IMR-90 (cell line): ENCODE results near the gene CNIH1.

Experiments
- SMC3 ChIP-seq: fragments of 150-350 bp; IDR thresholded peaks from 2 replicates; pipeline ENCODE4 v1.6.1; 2016; ENCODE audit warnings: low read depth, mild to moderate bottlenecking, antibody characterized with exemption, low read length, moderate library complexity
- TF ChIP-seq, protein P1 (sequence below): conservative IDR thresholded peaks from 2 replicates; pipeline ENCODE4 v1.5.1; 2012; ENCODE audit warnings: mild to moderate bottlenecking, low read depth, low read length, improper control_type of control experiment

GRCh38 chr14:54440476-54440872 is 700 bp downstream of the CNIH1 start:
- TF ChIP-seq, protein P1, sequence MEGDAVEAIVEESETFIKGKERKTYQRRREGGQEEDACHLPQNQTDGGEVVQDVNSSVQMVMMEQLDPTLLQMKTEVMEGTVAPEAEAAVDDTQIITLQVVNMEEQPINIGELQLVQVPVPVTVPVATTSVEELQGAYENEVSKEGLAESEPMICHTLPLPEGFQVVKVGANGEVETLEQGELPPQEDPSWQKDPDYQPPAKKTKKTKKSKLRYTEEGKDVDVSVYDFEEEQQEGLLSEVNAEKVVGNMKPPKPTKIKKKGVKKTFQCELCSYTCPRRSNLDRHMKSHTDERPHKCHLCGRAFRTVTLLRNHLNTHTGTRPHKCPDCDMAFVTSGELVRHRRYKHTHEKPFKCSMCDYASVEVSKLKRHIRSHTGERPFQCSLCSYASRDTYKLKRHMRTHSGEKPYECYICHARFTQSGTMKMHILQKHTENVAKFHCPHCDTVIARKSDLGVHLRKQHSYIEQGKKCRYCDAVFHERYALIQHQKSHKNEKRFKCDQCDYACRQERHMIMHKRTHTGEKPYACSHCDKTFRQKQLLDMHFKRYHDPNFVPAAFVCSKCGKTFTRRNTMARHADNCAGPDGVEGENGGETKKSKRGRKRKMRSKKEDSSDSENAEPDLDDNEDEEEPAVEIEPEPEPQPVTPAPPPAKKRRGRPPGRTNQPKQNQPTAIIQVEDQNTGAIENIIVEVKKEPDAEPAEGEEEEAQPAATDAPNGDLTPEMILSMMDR: no peak
- TF ChIP-seq SMC3: no peak
